Measurements from ENCODE around the gene FOS. TPM values are rescaled to one million over a fixed set of nuclear protein-coding genes. Genes with fewer than 3 reads are reported as not detected.

The FOS gene
- total RNA-seq, 1 experiment from 2014 or later = 23.9 TPM

- peaks cover 3% of the 10 kb centered on the region; the same call in 1 of the 2 replicates for H3K27me3 Mint-ChIP-seq (ENCODE audit: low read depth)
- no peaks in the 10 kb centered on the region for H3K9me3 Mint-ChIP-seq
- no peaks in the 10 kb centered on the region for H3K36me3 Mint-ChIP-seq
- H3K27ac Mint-ChIP-seq = peak overlapping the region; percentile 100
- CTCF ChIA-PET = no interaction called here
- ATAC-seq (no peak), DNase-seq (ENCODE audit: low spot score) (no peak)
- POLR2A ChIA-PET = no interaction called here
- H3K4me1 Mint-ChIP-seq = peaks cover 26% of the 10 kb centered on the region
- TF ChIP-seq EMX1 (CRISPR knock-in tag; IDR thresholded peaks at IDR 0.05) = no peak
- no peak for TF ChIP-seq ZNF138 (CRISPR knock-in tag; conservative IDR thresholded peaks at IDR 0.05)
- TF ChIP-seq ZNF671 (CRISPR knock-in tag; IDR thresholded peaks at IDR 0.05) = no peak
- no peak for TF ChIP-seq ESRRA (CRISPR knock-in tag; IDR thresholded peaks at IDR 0.05; ENCODE audit: borderline replicate concordance)
- TF ChIP-seq NR1H2 (CRISPR knock-in tag; IDR thresholded peaks at IDR 0.05) = no peak
- no peak for TF ChIP-seq CDX4 (CRISPR knock-in tag; IDR thresholded peaks at IDR 0.05; ENCODE audit: borderline replicate concordance)
- TF ChIP-seq GRHL2 (CRISPR knock-in tag; IDR thresholded peaks at IDR 0.05; ENCODE audit: insufficient replicate concordance, severe bottlenecking) = no peak
- no peak for TF ChIP-seq OVOL2 (CRISPR knock-in tag; IDR thresholded peaks at IDR 0.05; ENCODE audit: borderline replicate concordance)
- no peak for TF ChIP-seq ZNF232 (CRISPR knock-in tag; IDR thresholded peaks at IDR 0.05)
- TF ChIP-seq ZNF396 (CRISPR knock-in tag; IDR thresholded peaks at IDR 0.05; ENCODE audit: borderline replicate concordance) = no peak
- TF ChIP-seq NR3C1 (CRISPR knock-in tag; conservative IDR thresholded peaks at IDR 0.05; ENCODE audit: low read depth) = no peak
- TF ChIP-seq, protein P1, sequence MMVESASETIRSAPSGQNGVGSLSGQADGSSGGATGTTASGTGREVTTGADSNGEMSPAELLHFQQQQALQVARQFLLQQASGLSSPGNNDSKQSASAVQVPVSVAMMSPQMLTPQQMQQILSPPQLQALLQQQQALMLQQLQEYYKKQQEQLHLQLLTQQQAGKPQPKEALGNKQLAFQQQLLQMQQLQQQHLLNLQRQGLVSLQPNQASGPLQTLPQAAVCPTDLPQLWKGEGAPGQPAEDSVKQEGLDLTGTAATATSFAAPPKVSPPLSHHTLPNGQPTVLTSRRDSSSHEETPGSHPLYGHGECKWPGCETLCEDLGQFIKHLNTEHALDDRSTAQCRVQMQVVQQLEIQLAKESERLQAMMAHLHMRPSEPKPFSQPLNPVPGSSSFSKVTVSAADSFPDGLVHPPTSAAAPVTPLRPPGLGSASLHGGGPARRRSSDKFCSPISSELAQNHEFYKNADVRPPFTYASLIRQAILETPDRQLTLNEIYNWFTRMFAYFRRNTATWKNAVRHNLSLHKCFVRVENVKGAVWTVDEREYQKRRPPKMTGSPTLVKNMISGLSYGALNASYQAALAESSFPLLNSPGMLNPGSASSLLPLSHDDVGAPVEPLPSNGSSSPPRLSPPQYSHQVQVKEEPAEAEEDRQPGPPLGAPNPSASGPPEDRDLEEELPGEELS (CRISPR knock-in tag; IDR thresholded peaks at IDR 0.05) = no peak
- no peak for TF ChIP-seq NFYB (CRISPR knock-in tag; conservative IDR thresholded peaks at IDR 0.05; ENCODE audit: low read depth)
- TF ChIP-seq CREM (CRISPR knock-in tag; IDR thresholded peaks at IDR 0.05) = no peak
- TF ChIP-seq FOXJ3 (CRISPR knock-in tag; IDR thresholded peaks at IDR 0.05; ENCODE audit: borderline replicate concordance) = no peak
- no peak for TF ChIP-seq MYBL2 (CRISPR knock-in tag; IDR thresholded peaks at IDR 0.05)
- H3K4me3 Mint-ChIP-seq = peak overlapping the region; percentile 94
Measured at GRCh38 chr14:75260025-75260763, 18.4 kb upstream of the FOS start.

DNA sequence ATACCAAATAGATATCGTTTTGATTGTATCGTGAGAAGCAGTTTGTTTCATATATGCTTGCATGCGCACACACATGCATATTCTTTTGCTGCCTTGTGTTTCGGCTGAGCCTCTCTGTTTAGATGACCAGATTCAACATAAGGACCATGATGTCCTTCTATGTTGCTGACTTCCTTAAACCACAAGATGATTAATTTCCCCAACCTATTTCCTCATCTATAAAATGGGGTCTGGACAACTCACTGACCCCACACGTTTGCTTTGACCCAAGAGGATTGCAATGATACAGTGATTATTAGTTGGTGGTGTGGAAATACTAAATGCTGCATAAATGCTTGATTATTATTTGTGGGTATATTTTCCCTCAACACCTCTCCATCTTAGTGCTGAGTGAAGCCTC lies 16.8 kb upstream of the FOS start:
- Mint-ChIP-seq H3K36me3 (no peaks in the 10 kb centered on the region), H3K9me3 (no peaks in the 10 kb centered on the region), H3K4me1 (peaks cover 23% of the 10 kb centered on the region), H3K27ac (no peak overlapping the region), H3K27me3 (ENCODE audit: low read depth) (peaks cover 3% of the 10 kb centered on the region; the same call in 1 of the 2 replicates), H3K4me3 (no peak overlapping the region)
- ChIA-PET POLR2A (no interaction called here), CTCF (no interaction called here)
- ATAC-seq (no peak), DNase-seq (ENCODE audit: low spot score) (no peak)
- TF ChIP-seq, protein P2, sequence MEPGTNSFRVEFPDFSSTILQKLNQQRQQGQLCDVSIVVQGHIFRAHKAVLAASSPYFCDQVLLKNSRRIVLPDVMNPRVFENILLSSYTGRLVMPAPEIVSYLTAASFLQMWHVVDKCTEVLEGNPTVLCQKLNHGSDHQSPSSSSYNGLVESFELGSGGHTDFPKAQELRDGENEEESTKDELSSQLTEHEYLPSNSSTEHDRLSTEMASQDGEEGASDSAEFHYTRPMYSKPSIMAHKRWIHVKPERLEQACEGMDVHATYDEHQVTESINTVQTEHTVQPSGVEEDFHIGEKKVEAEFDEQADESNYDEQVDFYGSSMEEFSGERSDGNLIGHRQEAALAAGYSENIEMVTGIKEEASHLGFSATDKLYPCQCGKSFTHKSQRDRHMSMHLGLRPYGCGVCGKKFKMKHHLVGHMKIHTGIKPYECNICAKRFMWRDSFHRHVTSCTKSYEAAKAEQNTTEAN (CRISPR knock-in tag; IDR thresholded peaks at IDR 0.05) = no peak
- TF ChIP-seq NFE2L1 (CRISPR knock-in tag; IDR thresholded peaks at IDR 0.05) (no peak), ZSCAN18 (CRISPR knock-in tag; IDR thresholded peaks at IDR 0.05) (no peak), SMAD3 (CRISPR knock-in tag; IDR thresholded peaks at IDR 0.05; ENCODE audit: borderline replicate concordance) (no peak), TEAD4 (CRISPR knock-in tag; IDR thresholded peaks at IDR 0.05) (no peak), SP1 (CRISPR knock-in tag; conservative IDR thresholded peaks at IDR 0.05) (no peak), MXD4 (CRISPR knock-in tag; IDR thresholded peaks at IDR 0.05; ENCODE audit: borderline replicate concordance) (no peak), CREM (CRISPR knock-in tag; IDR thresholded peaks at IDR 0.05) (no peak), ARID4B (CRISPR knock-in tag; IDR thresholded peaks at IDR 0.05; ENCODE audit: borderline replicate concordance) (no peak), NR2C2 (CRISPR knock-in tag; IDR thresholded peaks at IDR 0.05) (no peak)
- TF ChIP-seq, protein P3, sequence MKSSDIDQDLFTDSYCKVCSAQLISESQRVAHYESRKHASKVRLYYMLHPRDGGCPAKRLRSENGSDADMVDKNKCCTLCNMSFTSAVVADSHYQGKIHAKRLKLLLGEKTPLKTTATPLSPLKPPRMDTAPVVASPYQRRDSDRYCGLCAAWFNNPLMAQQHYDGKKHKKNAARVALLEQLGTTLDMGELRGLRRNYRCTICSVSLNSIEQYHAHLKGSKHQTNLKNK (CRISPR knock-in tag; IDR thresholded peaks at IDR 0.05) = no peak

Measured in WTC11 (cell line).